Activated CD4-positive, alpha-beta T cell treated with anti-CD3 and anti-CD28 coated beads, Interleukin-2, Interleukin-4, amounts not matched to agents 100 ng/mL and 50 ng/mL, durations not matched to agents 16 hours and 8 hours (primary cell): ENCODE results near the gene RHBDL1.

ENCODE experiments used
- DNase-seq: peaks from one replicate; pipeline ENCODE4 v3.0.0-alpha.2; 2020; ENCODE audit warnings: low spot score

The RHBDL1 gene

DNA sequence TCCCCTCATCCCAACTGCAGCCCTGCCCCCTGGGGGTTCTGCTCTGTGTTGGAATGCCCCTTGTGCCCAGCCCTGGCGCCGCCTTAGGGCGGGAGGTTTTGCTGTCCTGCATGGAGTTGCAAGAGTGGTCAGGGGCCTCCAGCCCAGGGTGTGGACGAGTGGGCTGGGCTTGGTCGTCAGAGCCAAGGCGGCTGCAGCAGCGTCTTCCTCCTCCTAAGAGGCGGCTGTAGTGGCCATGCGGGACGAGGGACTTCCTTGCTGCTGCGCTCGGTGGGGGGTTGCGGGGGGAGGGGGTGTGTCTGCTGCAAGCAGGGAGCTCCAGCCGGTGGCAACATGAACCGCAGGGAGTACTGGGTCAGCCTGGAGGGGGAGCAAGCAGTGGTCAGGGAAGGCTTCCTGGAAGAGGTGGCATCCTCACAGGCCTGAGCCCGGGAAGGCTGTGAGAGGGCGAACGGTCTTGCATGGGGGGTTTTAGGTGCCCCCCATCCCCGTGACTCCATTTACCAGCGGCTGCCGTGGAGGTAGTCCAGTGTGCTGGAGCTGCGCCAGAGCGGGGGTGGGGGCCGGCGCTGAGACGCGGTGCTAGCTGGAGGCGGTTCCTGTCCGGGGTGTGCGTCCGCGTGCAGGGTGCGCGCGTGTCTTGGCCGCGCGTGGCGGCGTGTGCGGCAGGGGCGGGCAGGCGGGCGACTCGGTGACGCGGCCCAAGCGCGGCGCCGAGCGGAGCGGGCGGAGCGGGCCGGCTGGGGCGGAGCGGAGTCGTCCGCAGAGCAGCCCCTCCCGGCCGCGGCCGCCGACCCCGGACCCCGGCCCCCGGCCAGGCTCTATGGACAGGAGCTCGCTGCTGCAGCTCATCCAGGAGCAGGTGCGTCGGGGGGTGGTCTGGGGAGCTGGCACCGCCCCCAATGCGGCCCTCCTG is at the start of gene RHBDL1:
Gene RHBDL1, plus strand, starts transcription at position 704 of the 916 bp plus-strand sequence. Its CDS starts 120 bp downstream, at position 824.
- DNase-seq = no peak

DNA sequence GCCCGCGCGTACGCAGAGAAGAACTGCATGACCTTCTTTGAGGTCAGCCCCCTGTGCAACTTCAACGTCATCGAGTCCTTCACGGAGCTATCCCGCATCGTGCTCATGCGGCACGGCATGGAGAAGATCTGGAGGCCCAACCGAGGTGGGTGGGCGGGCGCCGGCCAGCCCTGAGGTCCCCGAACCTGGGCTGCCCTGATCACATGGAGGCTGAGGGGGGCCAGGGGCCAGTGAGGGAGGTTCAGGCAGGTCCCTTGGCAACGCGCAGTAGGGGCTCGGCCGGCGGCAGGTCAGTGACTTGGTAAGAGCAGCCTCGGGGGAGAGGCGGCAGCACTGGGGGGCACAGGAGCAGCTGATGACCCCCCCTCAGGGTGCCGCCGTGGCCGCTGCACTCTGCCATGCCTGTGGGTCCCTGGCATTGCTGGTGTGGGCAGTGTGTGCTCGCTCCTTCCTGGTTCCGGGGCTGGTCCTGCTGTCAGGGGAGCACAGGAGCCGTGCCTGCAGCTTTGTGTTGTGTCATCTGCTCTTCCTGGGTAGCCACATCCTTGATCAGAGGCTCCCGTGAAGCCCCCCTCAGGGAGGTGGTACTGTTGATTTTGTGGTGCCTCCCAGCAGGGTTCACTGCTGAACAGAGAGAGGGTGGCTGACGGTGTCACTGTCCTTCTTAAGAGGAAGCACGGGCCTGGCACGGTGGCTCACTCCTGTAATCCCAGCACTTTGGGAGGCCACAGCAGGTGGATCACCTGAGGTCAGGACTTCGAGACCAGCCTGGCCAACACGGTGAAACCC is 49.3 kb upstream of the RHBDL1 start:
- no peak for DNase-seq

DNA sequence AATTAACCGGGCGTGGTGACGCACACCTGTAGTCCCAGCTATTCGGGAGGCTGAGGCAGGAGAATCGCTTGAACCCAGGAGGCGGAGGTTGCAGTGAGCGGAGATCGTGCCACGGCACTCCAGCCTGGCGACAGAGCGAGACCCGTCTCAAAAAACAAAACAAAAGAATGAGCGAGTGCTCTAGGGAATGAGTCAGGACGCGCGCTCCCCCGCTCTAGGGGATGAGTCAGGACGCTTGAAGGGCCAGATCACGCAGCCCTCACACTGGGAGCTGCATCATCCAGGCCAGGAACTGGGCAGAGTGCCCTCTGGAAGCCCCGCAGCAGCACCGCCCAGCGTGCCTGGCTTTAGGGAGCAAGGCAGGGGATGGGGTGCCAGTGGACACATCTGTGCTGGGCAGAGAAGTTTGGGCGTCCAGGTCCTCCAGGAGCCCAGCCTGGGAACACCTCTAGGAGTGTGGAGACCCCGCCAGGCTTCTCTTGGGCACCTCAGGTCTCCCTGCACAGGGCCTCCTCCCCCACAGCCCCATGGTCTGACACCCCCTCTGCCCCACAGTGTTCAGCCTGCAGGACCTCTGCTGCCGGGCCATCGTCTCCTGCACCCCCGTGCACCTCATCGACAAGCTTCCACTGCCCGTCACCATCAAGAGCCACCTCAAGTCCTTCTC is 48.6 kb upstream of the RHBDL1 start:
- no peak for DNase-seq

- no peak for DNase-seq
These were observed 47.8 kb upstream of the RHBDL1 start for GRCh38 chr16:627454-628239.

DNA sequence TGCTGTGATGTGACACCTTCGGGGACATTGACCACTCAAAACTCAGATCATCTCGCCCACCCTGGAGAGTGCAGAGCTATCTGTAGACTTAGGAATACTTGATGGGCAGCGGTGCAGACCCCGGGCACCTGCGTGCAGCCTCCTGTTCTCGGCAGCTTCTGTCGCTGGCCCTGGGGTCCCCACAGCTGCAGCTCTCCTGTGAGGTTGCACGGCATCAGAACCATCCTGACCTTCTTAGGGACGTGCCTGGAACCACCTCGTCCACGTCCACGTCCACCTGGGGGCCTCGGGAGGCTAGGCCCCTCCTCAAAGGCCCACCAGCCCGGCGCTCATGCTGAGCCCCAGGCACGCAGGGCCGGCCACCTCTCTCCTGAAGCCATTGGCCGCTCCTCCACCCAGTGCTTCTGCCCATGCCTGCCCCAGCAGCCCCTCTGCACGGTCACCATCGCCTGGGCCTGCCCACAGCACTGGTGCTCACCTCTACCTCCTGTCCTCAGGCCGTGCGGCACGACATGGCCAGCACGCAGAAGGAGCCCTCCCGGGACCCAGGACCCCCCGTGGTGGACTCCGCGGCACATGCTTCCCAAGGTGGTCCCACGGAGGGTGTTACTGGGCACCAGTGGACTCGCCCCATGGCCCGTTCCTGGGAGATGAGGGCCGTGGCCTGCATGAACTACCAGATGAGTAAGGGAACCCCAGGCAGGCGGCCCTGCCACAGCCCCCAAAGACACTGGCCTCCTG is 47.0 kb upstream of the RHBDL1 start:
- DNase-seq = no peak

DNA sequence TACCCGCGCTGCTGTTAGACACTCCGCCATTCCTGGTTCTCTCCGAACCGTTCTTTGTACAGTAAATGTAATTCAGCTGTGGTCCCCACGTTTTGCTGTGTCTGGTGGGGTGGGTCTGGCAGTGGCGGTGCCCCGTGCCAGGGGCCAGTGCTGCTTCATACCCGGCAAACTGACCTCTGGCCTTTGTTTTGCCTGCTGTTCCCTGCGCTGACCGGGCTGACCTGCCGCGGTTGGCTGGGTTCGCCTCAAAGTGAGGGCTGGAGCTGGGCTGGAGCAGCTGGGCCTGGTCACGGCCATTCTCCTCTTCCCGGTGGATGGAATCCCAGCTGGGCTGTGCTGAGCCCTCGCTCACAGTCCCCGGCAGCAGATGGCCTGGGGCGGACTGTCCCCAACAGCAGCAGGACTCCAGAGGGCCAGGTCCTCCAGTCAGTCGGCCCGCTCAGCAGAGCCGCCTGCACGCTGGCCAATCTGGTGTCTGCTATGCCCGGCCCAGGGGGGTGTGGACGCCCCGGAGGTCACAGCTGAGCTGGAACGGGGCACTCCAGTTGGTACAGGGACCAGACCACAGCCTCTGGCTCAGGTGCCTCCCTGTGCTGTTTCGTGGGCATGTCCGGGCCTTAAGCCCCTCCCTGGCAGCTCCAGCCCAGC is 46.2 kb upstream of the RHBDL1 start:
- DNase-seq = no peak

GRCh38 chr16:629833-630248 is 45.6 kb upstream of the RHBDL1 start:
- DNase-seq = no peak

GRCh38 chr16:630249-630814 is 45.1 kb upstream of the RHBDL1 start:
- no peak for DNase-seq

DNA sequence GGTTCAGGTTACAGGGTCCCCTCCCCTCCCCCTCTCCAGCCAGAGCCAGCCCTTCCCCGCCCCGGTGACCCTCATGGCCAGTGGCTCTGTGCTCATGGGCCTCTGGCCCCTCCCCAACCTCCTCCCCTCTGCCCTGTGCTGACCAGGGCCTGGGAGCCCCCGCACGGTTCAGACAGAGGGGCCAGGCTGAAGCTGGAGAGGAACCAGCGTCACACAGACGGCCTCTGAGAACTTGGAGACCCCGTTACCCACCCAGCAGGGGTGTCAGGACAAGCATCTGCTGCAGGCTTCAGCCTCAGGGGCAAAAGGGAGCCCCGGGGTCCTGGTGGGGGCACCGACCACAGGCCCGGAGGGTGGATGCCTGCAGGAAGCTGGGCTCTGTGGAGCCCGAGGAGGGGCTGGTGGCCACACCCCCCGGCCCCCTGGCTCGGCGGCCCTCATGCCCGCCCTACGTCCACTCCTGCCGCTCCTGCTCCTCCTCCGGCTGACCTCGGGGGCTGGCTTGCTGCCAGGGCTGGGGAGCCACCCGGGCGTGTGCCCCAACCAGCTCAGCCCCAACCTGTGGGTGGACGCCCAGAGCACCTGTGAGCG is 44.6 kb upstream of the RHBDL1 start, which contains the start of gene WFIKKN1:
Gene WFIKKN1, plus strand, starts transcription at position 171 of the 591 bp plus-strand sequence. Its CDS starts 269 bp downstream, at position 440.
- DNase-seq = no peak

GRCh38 chr16:631808-632358 is 43.6 kb upstream of the RHBDL1 start:
- no peak for DNase-seq

DNA sequence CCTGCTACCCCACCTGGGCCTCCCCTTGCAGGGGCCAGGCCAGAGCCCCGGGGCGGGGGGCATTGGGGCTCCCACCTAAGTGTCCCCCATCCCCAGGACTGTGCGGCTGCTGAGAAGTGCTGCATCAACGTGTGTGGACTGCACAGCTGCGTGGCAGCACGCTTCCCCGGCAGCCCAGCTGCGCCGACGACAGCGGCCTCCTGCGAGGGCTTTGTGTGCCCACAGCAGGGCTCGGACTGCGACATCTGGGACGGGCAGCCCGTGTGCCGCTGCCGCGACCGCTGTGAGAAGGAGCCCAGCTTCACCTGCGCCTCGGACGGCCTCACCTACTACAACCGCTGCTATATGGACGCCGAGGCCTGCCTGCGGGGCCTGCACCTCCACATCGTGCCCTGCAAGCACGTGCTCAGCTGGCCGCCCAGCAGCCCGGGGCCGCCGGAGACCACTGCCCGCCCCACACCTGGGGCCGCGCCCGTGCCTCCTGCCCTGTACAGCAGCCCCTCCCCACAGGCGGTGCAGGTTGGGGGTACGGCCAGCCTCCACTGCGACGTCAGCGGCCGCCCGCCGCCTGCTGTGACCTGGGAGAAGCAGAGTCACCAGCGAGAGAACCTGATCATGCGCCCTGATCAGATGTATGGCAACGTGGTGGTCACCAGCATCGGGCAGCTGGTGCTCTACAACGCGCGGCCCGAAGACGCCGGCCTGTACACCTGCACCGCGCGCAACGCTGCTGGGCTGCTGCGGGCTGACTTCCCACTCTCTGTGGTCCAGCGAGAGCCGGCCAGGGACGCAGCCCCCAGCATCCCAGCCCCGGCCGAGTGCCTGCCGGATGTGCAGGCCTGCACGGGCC is 42.8 kb upstream of the RHBDL1 start:
- no peak for DNase-seq

- no peak for DNase-seq
These were observed 42.0 kb upstream of the RHBDL1 start for GRCh38 chr16:633336-634050.

- DNase-seq = no peak
These were observed 41.3 kb upstream of the RHBDL1 start for GRCh38 chr16:634051-634670.

- no peak for DNase-seq
These were observed 40.5 kb upstream of the RHBDL1 start for GRCh38 chr16:634996-635395.

GRCh38 chr16:635573-636205 is 39.8 kb upstream of the RHBDL1 start:
- DNase-seq = no peak

- DNase-seq = peak; percentile 94
These were observed 39.0 kb upstream of the RHBDL1 start, which contains the start of gene METTL26 for GRCh38 chr16:636206-637080. TSS of gene METTL26 (minus strand) at chr16:636305. CDS start at chr16:636290, 15 bp downstream.
